HT1080 (cell line): ENCODE measurements around the gene EEF1G. TPM values are rescaled to one million over a fixed set of nuclear protein-coding genes. Genes with fewer than 3 reads are reported as not detected.

Experiments
- DNase-seq: peaks from one replicate; pipeline ENCODE4 v3.0.0-alpha.2; 2015; ENCODE audit warnings: low read depth
- small RNA-seq: library from RNA; depleted of rRNA; stranded (forward); fragments of <200 nt; gene quantifications from one replicate; pipeline ENCODE3, GENCODE V24; 2014
- total RNA-seq: library from RNA; depleted of rRNA; stranded (reverse); fragments of >200 nt; shearing (Covaris generic); gene quantifications from 2 replicates; pipeline ENCODE4 v1.2.3, GENCODE V29; 2014; rRNA removed

The EEF1G gene
- total RNA-seq, 1 experiment from 2014 or later: 1,995 TPM

DNA sequence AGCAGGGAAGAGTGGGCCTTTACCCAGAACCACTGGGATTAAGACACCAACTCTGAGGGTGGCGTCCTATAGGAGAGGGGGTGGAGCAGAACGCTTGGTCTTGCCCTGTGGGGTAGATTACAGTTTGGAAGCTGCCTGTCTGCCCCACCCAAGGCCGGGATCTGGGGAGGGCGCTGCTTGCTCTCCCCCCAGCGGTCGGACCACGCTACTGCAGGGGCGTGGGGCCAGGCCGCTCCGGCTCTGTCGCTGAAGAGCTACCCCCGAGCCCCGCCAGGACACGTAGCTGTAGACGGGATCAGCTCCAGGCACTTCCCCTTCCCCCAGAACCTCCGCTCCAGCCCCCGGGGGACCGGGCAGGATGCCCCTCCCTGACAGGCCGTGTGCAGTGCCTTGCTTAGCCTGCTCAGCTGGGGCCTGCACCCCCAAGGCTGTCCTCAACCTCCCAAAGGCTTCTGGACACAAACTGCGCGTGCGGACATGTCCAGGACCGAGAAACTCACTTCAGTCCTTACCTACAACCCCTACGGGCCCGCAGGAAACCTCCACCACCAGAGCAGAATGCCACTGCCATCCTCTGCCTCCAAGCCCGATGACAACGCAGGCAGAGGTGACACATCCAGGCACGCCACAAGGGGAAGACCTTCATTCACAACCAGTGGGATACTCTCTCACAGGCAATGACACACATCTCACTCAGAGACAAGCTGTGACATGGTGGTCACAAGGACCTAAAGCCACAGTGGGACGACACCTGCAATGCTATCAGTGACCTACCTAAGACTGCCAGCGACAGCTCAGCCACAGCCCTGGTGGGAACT is 30.7 kb downstream of the EEF1G start:
- DNase-seq: peak; percentile 87

- no peak for DNase-seq
These were observed 31.5 kb downstream of the EEF1G start for GRCh38 chr11:62542111-62542745.

DNA sequence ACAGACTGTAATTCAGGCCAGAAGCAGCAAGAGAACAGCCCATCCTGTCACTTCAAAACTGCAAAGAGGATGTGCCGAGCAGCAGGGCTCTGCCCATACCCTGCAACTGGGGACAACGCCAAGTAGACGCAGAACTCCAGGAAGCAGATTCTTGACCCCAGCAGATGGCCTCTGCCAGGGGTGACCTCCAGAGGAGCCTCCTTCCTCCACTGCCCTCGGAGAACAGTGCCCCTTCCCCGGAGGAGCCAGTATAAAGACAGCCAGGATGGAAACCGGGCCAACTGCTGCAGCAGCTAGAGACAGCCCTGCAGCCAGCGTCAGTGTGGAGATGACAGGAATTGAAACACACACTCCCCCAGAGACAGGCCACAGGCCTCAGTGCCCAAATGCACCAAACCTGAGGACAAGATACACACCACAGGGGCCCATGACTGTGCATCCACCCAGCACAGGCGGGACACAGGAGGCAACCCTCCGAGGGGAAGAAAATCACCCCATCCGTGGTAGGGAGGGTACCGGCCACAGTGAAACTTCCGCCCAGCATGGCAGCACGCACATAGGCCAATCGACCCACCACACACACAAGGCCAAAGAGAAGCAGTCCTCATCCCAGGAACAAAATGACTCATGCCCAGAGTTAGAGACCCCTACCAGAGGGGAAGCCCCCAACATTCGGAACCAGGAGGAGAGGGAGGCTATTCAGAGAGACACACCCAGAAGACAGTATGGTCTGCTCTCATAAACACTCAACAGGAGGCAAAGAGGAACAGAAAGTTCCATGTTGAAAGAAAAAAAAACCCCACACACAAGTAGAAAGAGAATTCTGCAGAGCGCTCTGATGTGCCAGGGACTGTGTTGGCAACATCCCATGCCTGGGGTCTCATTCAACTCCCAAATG is 32.6 kb downstream of the EEF1G start:
- DNase-seq: no peak

- peak; percentile 89 for DNase-seq
These were observed 34.3 kb downstream of the EEF1G start for GRCh38 chr11:62539238-62539925.

- no peak for DNase-seq
These were observed 35.0 kb downstream of the EEF1G start for GRCh38 chr11:62538470-62539237.

- no peak for DNase-seq
These were observed 37.3 kb downstream of the EEF1G start for GRCh38 chr11:62536301-62536957.

GRCh38 chr11:62535802-62536201 is 37.9 kb downstream of the EEF1G start:
- no peak for DNase-seq

- DNase-seq: no peak
These were observed 38.7 kb downstream of the EEF1G start for GRCh38 chr11:62534779-62535545.

- DNase-seq: no peak
These were observed 41.6 kb downstream of the EEF1G start for GRCh38 chr11:62532096-62532495.

- no peak for DNase-seq
These were observed 56.8 kb downstream of the EEF1G start for GRCh38 chr11:62516736-62517371.

DNA sequence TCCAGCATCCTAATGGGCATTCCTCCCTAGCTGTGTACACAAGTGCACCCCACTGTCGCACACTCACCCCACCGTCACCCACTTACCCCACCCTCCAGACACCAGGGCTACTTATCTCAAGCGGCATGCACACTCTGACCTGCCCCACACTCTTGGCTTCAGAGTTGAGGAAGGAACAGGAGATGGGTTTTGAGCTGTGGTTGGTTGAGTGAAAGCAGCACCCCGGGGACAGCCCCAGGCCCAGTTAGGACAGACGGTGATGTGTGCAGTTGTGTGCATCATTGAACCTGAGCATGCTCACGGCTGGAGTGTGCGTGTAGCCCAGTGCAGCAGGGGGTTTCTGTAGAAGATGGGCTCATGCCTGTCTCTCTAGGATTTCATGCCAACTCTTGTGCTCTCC is 59.5 kb downstream of the EEF1G start:
- no peak for DNase-seq

DNA sequence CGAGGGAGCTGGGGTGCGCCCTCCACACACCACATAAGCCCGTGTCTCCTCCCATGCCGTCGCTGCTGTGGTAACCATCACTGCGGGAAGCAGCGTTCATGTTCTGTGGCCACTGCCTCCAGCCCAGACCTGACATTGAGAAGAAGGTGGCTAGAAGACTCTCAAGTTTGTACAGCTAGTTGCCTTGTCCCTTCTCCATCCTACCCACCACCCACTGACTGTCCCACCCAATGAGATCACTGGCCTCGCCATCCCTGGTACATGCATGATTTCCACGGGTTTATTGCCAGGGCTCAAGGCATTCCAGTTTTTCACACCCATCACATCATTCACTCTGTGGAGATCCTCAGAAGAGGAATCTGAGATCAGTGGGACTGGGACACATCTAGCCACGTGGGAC is 60.1 kb downstream of the EEF1G start:
- no peak for DNase-seq

GRCh38 chr11:62512961-62513360 is 60.7 kb downstream of the EEF1G start:
- DNase-seq: no peak

Small RNAs within 50 kb of the gene (small RNA-seq; reads per million reads assigned to genes)
- not detected for gene AP001458.1
- gene EEF1G: not detected
- not detected for gene MIR6747

Other genes with a start within 250 kb of the EEF1G start
- 12.2 and 13.6 TPM in 2 replicates for gene ASRGL1, start 236.4 kb downstream of the EEF1G start, total RNA-seq
- not detected in 2 replicates for gene SCGB1A1, start 154.9 kb downstream of the EEF1G start, total RNA-seq
- 184 and 193 TPM in 2 replicates for gene AHNAK, start 27.1 kb downstream of the EEF1G start, total RNA-seq
- 19.6 and 21.0 TPM in 2 replicates for gene TUT1, start 17.6 kb upstream of the EEF1G start, total RNA-seq
- 179 and 193 TPM in 2 replicates for gene MTA2, start 28.0 kb upstream of the EEF1G start, total RNA-seq
- 27.5 and 28.7 TPM in 2 replicates for gene EML3, start 38.9 kb upstream of the EEF1G start, total RNA-seq
- gene ROM1, start 39.4 kb upstream of the EEF1G start, total RNA-seq: 3.3 and 7.7 TPM in 2 replicates
- gene B3GAT3, start 48.1 kb upstream of the EEF1G start, total RNA-seq: 63.8 and 67.2 TPM in 2 replicates
- gene GANAB, start 72.7 kb upstream of the EEF1G start, total RNA-seq: 191 and 221 TPM in 2 replicates
- 33.8 and 41.9 TPM in 2 replicates for gene INTS5, start 79.4 kb upstream of the EEF1G start, total RNA-seq
- gene C11orf98, start 91.3 kb upstream of the EEF1G start, total RNA-seq: 239 and 266 TPM in 2 replicates
- 31.0 and 33.5 TPM in 2 replicates for gene CSKMT, start 91.4 kb upstream of the EEF1G start, total RNA-seq
- 28.6 and 38.0 TPM in 2 replicates for gene UQCC3, start 97.8 kb upstream of the EEF1G start, total RNA-seq
- gene LBHD1, start 98.4 kb upstream of the EEF1G start, total RNA-seq: 4.8 and 6.6 TPM in 2 replicates
- 128 and 144 TPM in 2 replicates for gene UBXN1, start 105.2 kb upstream of the EEF1G start, total RNA-seq
- 0.13 and 0.20 TPM in 2 replicates for gene LRRN4CL, start 115.6 kb upstream of the EEF1G start, total RNA-seq
- gene BSCL2, start 133.5 kb upstream of the EEF1G start, total RNA-seq: 18.8 and 19.2 TPM in 2 replicates
- gene GNG3, start 133.8 kb upstream of the EEF1G start, total RNA-seq: not detected in 2 replicates
- gene HNRNPUL2, start 153.6 kb upstream of the EEF1G start, total RNA-seq: 4.1 and 9.3 TPM in 2 replicates
- 55.6 and 67.9 TPM in 2 replicates for gene TTC9C, start 154.6 kb upstream of the EEF1G start, total RNA-seq
- 9.2 and 9.8 TPM in 2 replicates for gene ZBTB3, start 180.3 kb upstream of the EEF1G start, total RNA-seq
- gene POLR2G, start 187.7 kb upstream of the EEF1G start, total RNA-seq: 92.6 and 143 TPM in 2 replicates
- 27.0 and 29.2 TPM in 2 replicates for gene TAF6L, start 197.5 kb upstream of the EEF1G start, total RNA-seq
- 112 and 181 TPM in 2 replicates for gene TMEM179B, start 213.5 kb upstream of the EEF1G start, total RNA-seq
- gene TMEM223, start 218.1 kb upstream of the EEF1G start, total RNA-seq: 46.4 and 47.4 TPM in 2 replicates
- gene NXF1, start 231.5 kb upstream of the EEF1G start, total RNA-seq: 27.4 and 46.3 TPM in 2 replicates